GM21447 (cell line): ENCODE data around the gene MAPT.
"Not testable (repeated sequence)": the region's sequence is repeated elsewhere in the genome, so short reads cannot be mapped to it uniquely, and the experiment has no call there.

Source experiments
- ATAC-seq: cut with Tn5 transposase; IDR thresholded peaks from one replicate; pipeline ENCODE4 v1.9.1; 2021; ENCODE audit not compliant: unreplicated experiment

The MAPT gene

DNA sequence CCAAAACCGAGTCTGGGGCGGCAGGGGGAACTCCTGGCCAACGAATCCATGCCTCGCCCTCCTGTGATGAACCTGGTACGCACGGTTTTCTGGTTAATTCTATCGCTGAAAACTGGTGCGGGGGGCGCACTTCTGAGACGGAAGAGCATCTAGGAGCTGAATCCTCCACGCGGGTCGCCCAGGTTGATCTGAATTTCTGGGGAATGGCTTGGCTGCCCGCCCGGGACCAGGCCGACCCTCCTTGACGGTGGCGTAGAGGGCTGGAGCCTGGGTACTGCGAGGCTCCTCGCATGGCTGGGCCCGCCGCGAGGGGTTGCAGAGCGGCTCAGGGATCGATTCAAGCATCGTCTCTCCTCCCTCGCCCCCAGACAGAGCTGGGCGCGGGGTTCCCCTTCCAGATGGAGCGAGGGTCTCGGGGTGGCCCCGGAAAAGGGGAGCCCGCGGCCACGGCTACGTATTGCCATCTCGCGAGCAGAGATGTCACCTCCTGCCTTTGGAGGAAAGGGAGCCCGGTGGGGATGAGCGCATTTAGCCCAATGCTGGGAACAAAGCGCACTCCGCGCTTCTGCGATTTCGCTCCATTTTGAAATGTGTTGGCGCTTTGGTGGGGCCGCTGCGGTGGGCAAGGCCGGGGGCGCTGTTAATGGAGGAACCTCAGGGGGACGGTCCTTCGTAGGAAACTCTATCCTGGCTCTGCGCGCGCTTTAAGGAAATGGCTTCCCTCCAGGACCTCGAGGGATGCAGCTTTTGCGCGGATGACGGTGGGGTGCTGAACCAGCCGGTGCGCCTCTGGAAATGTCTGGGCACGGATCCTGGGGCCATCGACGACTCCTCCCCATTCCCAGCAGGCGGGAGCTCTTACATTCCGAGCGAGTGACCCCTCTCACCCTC lies 2.7 kb downstream of the MAPT start:
- no peak for ATAC-seq

DNA sequence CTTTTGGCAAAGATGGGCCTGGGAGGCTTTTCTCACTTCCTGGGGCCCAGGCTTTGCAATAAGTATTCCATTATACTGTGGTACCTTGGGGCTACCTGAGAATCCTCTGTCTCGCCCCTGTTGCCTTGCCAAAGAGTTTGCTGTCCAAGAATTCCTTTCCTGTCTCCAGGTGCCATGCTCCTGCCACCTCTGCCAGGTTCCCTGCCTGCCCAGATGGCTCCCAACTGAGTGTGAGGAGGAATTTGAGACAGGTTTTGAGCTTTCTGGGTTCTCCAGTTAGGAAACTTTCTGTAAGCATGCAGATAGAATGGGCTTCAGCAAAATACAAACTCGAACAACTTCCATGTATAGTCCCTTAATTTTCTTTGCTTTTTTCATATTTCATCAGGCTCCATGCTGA lies 5.8 kb downstream of the MAPT start:
- ATAC-seq, result no peak

DNA sequence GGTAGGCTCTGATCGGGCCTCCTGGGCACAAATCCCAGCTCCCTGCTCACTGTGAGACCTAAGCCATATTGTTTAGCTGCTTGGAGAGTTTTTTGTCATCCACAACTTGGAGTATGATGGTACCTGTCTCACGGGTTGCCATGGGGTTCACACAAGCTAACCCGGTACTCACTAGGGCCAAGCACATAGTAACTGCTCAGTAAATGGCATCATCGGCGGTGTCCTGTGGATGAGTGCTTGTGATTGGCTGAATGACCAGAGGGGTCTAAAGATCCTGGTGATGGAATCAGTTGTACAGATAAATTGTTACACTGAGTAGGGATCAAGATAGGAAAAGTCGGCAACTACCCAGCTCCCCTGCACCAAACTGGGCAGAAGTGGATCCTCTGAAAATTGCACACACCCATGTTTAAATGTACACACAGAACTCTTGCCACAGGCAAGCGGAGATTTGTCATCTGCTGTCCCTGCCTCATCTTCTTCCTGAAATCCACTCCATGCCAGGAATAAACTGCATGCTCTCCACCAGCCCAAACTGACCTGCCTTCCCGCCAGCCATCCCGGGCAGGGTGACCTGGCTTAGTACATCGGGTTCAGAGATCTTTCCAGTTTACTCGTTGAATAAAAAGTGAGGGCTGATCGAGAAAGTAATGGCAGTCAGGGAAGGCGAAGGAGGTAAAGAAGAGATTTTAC lies 6.5 kb downstream of the MAPT start:
- ATAC-seq, result no peak

DNA sequence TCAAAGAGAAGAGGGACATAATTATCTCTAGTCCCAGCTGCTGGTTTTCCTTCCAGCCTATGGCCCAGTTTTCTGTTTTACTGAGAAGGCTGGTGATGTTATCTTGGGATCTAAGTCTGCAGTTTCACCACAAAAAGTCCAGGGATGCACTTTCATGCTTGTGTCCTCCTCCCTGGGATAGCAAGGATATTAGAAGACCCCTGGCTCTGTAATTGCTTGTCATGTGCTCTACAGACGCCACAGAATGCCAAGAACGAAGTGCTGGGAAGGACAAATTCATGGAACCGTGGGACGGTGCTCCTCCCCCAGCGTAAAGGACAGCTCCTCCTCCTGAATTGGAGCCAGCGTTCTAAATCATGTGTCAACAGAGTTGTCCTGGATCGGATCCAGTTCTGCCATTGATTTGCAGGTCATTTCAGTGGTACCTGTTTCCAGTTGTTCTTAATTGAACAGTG lies 8.6 kb downstream of the MAPT start:
- ATAC-seq, result no peak

DNA sequence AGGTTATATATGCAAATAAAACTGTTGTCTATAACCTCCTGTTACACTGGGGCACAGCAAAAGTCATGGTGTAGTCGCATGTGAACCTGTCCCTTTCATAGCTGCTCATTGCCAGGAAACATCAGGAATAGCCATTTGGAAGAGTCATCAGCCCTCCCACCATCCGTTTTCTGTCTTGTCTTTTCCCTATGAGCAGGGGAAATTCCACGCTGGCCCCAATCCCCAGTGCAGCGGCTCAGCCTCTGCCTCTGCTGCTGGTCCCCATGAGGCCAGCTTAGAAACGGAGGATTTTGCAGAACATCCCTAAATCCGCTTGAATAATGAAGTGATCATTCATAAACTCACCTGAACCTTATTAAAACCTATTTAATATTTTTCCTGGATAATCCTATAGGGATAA lies 10.5 kb downstream of the MAPT start:
- ATAC-seq, result no peak

DNA sequence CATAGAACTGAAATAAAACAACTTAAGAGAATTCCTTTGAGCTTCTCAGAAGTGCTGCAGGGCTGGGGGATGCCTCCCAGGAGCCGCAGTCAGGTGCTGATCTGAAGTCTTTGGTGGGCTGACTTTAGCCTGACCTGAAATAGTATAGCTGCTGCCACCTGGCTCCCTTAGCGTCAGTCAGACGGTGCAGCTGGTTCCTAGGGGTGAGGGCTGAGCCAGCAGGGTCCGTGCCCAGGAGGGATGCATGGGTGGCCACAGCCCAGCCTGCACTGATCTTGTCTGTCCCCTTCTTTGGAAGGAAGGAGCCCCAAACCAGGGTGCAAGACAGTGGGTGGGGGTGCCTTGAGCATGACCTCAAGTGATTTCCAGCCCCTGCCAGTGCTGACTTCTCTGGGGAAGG lies 11.5 kb downstream of the MAPT start:
- no peak for ATAC-seq

DNA sequence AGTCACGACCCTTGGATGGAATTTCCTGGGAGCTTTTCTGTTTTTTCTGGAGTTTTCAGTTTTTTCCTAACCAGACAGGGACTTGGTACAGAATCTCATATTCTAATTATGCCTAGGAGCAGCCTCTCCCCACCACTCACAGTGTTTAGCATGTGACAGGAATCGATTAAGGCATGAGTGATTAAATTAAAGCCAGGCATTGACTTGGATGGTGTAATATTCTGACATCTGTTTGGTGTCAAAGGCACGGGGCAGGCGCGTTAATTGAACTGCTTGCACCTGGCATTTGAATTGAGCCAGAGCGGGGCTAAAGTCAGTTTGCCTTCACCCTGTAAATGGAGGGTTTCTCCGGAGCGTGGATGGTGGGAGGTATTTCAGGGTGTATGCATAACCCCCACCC lies 11.9 kb downstream of the MAPT start:
- no peak for ATAC-seq

DNA sequence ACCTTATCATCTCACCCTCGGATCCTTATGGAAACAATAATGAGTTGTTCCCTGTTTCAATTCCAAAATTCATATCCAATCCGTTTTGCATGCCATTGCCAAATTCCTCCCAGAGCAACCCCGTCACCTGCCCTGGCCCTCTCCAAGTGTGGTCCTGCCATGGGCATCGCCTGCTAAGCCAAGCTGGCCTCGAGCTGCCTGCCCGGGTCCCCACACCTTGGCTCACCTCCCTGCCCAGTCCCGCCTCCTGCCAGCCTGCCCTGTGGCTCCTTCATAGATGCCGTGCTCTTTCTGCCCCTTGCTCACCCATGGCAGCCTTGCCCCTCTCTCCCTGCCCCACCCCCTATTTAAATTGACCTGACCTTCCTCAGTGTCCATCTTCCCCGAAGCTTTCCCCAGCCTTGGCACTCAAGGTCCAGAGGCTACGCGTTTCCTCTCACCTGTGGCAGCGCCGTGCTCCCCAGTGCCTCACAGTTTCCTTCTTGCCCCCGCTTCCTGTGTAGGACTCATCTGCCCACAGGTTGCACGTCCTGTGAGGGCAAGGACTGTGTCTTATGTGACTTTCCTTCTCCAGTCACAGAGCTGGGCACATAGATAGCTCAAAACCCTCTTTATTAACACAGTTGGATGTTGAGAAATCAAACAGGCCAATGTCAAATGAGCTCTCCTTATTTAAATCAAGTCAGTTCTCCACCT lies 12.7 kb downstream of the MAPT start:
- ATAC-seq, result no peak

DNA sequence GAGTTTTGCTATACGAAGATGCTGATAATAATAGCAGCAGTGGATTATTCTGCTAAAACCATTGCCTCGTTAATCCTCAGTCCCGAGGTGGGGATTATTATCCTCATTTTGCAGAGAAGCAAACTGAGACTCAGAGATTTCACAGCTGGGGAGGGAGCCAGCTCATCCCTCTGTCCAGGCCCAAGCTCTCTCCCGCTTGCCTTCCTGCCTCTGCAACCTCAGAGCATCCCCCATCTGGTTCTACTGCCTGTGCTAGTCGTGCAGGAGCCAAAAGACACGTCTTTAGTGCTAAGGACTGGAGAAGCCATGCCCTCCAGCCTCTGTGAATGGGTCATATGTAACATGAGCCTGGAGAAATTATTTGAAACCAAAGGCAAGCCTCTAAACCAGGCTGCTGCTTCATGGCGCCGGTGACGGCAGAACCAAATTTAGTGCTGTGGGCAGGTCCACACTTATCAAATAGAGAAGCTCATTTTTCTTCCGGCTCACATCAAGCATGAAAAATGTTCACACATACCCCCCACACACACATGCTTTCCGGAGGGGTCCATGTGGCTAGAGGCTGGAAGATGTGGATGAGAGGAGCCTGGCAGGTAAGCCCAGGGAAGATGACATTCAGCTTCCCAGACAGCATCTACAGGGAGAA lies 13.5 kb downstream of the MAPT start:
- no peak for ATAC-seq

DNA sequence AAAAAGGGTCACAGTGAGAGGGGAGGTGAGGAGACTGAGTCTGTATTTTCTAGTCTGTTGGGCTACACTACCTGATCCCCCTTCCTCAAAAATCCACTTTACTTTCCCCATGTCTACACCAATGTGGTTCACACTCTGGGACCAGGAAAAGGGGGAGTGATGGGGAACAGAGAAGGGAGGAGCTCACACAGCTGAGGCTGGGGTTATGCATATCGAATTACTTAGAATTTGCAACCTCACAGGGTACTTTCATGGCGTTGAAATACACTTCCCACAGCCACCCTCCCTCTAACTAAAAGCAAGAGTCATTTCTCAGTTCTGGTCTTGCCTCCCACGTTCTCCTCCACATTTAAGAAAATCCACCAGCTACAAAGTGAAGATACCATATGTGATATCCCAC lies 14.1 kb downstream of the MAPT start:
- ATAC-seq, result no peak

DNA sequence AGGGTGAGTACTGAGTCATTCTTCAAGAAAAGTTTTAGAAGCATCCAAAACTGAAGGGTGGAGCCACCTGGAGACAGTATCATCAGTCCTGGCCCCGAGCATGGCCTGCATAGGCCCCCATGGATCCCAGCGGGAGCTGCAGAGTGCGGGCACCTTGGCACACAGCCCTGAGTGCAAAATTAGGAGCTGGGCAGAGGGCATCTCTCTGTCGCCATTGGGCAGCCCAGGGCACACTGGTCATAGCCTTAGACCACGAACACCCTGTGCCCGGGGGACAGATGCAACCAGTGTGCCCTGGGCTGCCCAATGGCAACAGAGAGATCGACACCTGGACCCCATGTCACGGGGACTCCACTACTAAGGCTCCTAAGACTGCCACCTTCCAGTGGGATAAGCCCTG lies 14.6 kb downstream of the MAPT start:
- ATAC-seq, result no peak

DNA sequence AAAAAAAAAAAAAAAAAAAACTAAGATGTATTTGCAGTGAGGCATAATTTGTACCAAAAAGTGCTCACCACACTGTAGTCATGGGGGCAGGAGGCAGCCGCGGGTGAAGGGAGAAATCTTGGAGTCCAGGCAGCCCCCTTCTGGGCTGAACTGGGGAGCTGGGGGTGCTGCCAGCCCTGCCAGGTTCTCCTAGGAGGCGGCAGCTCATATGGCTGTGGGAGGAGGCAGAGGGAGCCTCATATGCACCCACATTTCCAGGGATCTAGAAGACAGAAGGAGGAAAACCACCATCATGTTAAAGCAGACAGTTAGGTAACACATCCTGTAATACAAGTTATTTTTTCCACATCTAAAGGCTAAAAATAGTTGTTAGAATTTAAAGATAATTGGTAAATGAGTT lies 16.3 kb downstream of the MAPT start:
- ATAC-seq, result no peak

DNA sequence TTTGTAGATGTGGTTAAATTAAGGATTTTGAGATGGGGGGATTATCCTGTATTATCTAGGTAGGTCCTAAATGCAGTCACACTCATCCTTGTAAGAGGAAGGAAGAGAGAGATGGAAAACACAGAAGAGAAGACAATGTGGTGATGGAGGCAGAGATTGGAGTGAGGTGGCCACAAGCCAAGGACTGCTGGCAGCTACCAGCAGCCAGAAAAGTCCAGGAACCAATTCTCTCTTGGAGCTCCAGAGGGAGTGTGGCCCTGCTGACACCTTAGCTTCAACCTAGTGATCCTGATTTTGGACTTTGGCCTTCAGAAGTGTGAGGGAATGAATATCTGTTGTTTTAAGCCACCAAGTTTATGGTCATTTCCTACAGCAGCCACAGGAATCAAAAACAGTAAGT lies 18.0 kb downstream of the MAPT start:
- ATAC-seq, result no peak

DNA sequence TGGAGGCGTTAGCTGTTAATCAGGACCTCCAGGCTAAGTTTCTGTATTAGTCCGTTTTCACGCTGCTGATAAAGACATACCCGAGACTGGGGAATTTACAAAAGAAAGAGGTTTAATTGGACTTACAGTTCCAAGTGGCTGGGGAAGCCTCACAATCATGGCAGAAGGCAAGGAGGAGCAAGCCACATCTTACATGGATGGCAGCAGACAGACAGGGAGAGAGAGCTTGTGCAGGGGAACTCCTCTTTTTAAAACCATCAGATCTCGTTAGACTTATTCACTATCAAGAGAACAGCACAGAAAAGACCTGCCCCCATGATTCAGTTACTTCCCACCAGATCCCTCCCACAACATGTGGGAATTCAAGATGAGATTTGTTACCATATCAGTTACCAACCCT lies 18.7 kb downstream of the MAPT start:
- ATAC-seq, result not testable (repeated sequence)

DNA sequence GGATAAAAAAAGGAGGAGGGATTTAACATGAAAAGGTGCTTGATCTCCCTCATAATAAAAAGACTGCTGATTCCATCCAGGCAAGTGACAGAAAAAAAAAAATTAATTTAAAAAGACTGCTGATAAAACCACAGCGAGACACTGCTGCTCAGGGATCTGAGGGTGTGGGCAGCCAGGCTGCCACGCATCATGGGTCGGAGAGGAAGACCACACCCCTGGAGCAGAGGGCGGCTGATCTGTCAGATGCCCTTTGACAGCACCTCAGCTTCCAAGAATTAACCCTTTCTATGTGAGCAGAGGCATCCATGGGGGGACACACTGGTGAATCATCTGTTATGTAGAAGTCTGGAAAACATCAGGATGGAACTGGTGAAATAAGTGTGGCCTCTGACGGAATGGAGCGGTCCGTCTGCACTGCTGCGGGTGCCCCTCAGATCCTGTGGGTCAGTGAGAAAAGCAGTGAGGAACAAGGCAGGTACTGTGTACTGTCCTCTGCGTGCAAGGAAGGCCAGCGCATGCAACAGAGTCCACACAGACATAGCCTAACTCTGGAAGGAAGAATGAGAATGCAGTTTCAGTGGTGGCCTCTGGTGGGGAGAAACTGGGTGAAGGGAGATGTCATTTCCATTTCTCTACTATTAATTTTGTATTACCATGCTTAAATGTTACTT lies 19.8 kb downstream of the MAPT start:
- ATAC-seq, result no peak

DNA sequence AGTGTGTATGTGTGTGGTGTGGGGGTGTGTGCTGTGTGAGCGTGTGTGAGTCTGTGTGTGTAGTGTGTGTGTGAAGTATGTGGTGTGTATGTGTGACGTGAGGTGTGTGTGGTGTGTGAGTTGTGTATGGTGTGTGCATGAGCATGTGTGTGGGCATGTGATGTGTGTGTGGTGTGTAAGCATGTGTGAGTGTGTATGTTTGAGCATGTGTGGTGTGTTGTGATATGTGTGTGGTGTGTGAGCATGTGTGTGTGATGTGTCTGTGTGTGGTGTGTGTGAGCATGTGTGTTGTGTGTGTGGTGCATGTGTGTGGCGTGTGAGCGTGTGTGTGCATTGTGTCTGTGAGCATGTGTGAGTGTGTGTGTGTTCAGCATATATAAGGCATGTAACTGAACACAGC lies 20.9 kb downstream of the MAPT start:
- ATAC-seq, result no peak

DNA sequence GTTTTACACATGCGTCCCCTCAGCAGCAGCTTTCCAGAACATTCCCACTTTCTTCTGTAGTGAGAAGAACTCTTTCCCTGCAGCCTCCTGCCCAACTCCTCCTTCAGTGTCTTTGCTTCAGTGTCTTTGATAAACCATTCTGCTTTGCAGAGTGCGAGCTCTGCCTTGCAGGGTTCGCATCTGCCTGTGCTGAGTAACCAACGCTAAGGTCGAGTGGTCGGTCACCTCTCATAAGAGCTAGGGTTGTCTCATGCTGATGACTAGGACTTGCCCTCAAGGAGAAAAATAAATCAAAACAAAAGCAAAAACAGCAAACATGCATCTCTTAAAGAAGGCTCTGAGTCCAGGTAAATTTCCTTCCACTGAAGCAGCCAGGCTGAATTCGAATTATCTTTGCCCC lies 22.7 kb downstream of the MAPT start:
- no peak for ATAC-seq

DNA sequence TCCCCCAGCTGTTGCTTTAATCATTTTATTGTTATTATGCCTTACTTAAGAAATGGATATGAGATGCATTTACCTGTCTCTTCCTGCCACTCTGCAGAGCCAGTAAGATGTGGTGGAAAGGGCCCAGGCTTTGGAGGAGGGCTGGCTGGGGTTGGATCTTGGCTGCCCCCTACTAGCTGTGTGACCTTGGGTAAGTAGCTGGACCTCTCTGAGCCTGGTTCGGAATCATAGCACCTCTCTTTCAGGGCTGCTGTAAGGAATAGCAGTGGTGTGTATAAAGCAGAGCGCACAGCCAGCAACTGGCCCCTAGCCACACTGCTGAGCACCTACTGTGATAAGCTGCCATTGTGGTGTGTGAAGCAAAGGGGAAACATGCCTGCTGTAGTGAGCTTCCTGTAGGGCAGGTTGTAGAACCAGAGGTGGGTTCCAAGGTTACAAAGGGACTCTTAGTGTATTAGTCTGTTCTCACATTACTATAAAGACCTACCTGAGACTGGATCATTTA lies 23.9 kb downstream of the MAPT start:
- no peak for ATAC-seq

DNA sequence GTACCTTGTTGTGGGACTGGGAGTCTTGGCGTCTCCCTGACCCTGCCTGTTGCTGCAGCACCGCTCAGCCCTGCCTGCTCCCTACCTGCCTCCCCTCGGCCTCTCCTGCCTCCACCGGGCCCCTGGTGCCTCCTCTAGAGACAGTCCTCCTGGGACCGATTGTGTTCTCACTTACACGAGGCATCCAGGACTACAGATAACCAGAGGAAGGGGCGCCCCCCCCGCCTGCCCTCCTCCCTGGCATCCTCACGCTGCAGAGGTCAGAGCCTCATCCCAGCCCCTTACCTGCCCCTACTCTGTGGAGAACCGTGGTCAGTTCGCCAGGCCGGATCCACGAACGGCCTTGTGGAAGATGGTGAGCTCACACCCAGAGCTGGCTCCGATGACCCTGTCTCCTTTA lies 24.8 kb downstream of the MAPT start:
- ATAC-seq, result no peak

DNA sequence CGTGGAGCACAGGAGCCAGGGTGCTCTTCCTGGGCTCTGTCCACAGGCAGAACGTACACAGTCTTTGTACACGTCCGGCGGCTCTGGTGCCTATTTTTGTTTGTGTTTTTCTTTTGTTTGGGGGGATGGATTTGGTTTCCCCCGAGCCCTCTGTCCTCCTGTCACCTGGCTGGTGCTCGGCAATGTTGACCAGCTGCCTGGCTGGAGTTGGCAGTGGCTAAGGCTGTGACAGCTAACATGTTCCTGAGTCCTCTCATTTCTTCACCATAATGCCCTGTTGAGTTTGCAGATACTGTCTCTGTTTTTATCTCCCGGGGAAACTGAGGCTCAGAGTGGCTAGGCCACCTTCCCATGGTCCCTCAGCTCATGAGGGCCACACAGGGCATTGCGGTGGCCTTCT lies 25.7 kb downstream of the MAPT start:
- no peak for ATAC-seq
